Activated naive CD4-positive, alpha-beta T cell treated with anti-CD3 and anti-CD28 coated beads, Interleukin-2, amount 50 U/mL, for 16 hours (primary cell): ENCODE results near the gene B3GNT7.
"Not testable (repeated sequence)": the region's sequence is repeated elsewhere in the genome, so short reads cannot be mapped to it uniquely, and the experiment has no call there.

Source experiments
- DNase-seq: peaks from one replicate; pipeline ENCODE4 v3.0.0-alpha.2; 2020

Gene B3GNT7

GRCh38 chr2:231367178-231367577 is 28.3 kb upstream of the B3GNT7 start:
- DNase-seq = no peak

GRCh38 chr2:231369580-231370428 is 25.7 kb upstream of the B3GNT7 start:
- no peak for DNase-seq

- DNase-seq = no peak
These were observed 25.1 kb upstream of the B3GNT7 start for GRCh38 chr2:231370429-231370748.

- DNase-seq = no peak
These were observed 24.6 kb upstream of the B3GNT7 start for GRCh38 chr2:231370749-231371429.

GRCh38 chr2:231371430-231372054 is 24.0 kb upstream of the B3GNT7 start:
- no peak for DNase-seq

- DNase-seq = no peak
These were observed 23.2 kb upstream of the B3GNT7 start for GRCh38 chr2:231372326-231372725.

GRCh38 chr2:231373184-231373583 is 22.3 kb upstream of the B3GNT7 start:
- DNase-seq = no peak

- no peak for DNase-seq
These were observed 21.6 kb upstream of the B3GNT7 start for GRCh38 chr2:231373786-231374349.

- DNase-seq = no peak
These were observed 20.7 kb upstream of the B3GNT7 start for GRCh38 chr2:231374771-231375170.

GRCh38 chr2:231375994-231376615 is 19.4 kb upstream of the B3GNT7 start:
- not testable (repeated sequence) for DNase-seq

GRCh38 chr2:231376857-231377256 is 18.7 kb upstream of the B3GNT7 start:
- DNase-seq = no peak

- DNase-seq = no peak
These were observed 17.3 kb upstream of the B3GNT7 start for GRCh38 chr2:231378026-231378722.

GRCh38 chr2:231379266-231380215 is 16.0 kb upstream of the B3GNT7 start:
- DNase-seq = no peak

GRCh38 chr2:231380307-231380706 is 15.2 kb upstream of the B3GNT7 start:
- DNase-seq = no peak

GRCh38 chr2:231380991-231381847 is 14.3 kb upstream of the B3GNT7 start:
- DNase-seq = no peak

GRCh38 chr2:231382116-231382515 is 13.4 kb upstream of the B3GNT7 start:
- no peak for DNase-seq

GRCh38 chr2:231383416-231384108 is 11.9 kb upstream of the B3GNT7 start:
- no peak for DNase-seq

- DNase-seq = no peak
These were observed 11.4 kb upstream of the B3GNT7 start for GRCh38 chr2:231384109-231384435.

GRCh38 chr2:231384970-231385369 is 10.5 kb upstream of the B3GNT7 start:
- DNase-seq = no peak

- no peak for DNase-seq
These were observed 10.1 kb upstream of the B3GNT7 start for GRCh38 chr2:231385429-231385828.
